A673 (cell line): Measurements from ENCODE around the gene UNC45B. TPM values are rescaled to one million over a fixed set of nuclear protein-coding genes. Genes with fewer than 3 reads are reported as not detected.

Source experiments
- BruUV-seq: library from RNA; stranded (reverse); fragments of 400-500 nt; replicated peaks from 2 replicates; lab custom pipeline; 2021; lab: Mats Ljungman, UMichigan
- CTCF ChIA-PET: fragments of 300-600 bp; sonication (Branson Sonifier 250); formaldehyde crosslinking; loops from one replicate; lab custom pipeline; 2022; ENCODE audit warnings: antibody characterized with exemption; lab: Charles Lee
- POLR2A ChIA-PET: fragments of 300-600 bp; sonication (Branson Sonifier 250); formaldehyde crosslinking; loops from one replicate; lab custom pipeline; 2022; ENCODE audit warnings: antibody characterized with exemption; ENCODE audit not compliant: low non-redundant PET; lab: Charles Lee
- DNase-seq: peaks from one replicate; pipeline ENCODE4 v3.0.0-alpha.2; 2015; ENCODE audit warnings: low spot score
- H3K27ac ChIP-seq: fragments of 200-600 bp; sonication (generic); 2 replicates; pipeline ENCODE4 v1.5.1; 2016; ENCODE audit warnings: mixed run types, low read depth, mild to moderate bottlenecking, mixed read lengths, antibody characterized with exemption, low read length; ENCODE audit not compliant: poor library complexity, severe bottlenecking
- H3K27me3 ChIP-seq: fragments of 200-600 bp; sonication (generic); replicated peaks from 2 replicates; pipeline ENCODE4 v1.6.1; 2017; ENCODE audit warnings: mixed run types, low read depth, mild to moderate bottlenecking, mixed read lengths, antibody characterized with exemption, low read length; ENCODE audit not compliant: insufficient read depth, poor library complexity
- H3K36me3 ChIP-seq: fragments of 200-600 bp; sonication (generic); 2 replicates; pipeline ENCODE4 v1.6.1; 2016; ENCODE audit warnings: mixed run types, mild to moderate bottlenecking, mixed read lengths, antibody characterized with exemption, low read length; ENCODE audit not compliant: insufficient read depth, poor library complexity, severe bottlenecking
- H3K4me1 ChIP-seq: fragments of 200-600 bp; sonication (generic); 2 replicates; pipeline ENCODE4 v1.6.1; 2017; ENCODE audit warnings: mixed run types, mild to moderate bottlenecking, mixed read lengths, antibody characterized with exemption, low read length; ENCODE audit not compliant: insufficient read depth, poor library complexity, severe bottlenecking
- H3K4me3 ChIP-seq: fragments of 200-600 bp; sonication (generic); 2 replicates; pipeline ENCODE4 v1.5.1; 2016; ENCODE audit warnings: low read depth, mixed run types, mild to moderate bottlenecking, mixed read lengths, low read length; ENCODE audit not compliant: poor library complexity, severe bottlenecking
- H3K9me3 ChIP-seq: fragments of 200-600 bp; sonication (generic); 2 replicates; pipeline ENCODE4 v1.6.1; 2016; ENCODE audit warnings: mixed run types, low read depth, mild to moderate bottlenecking, mixed read lengths, antibody characterized with exemption, low read length; ENCODE audit not compliant: poor library complexity, severe bottlenecking
- EZH2 ChIP-seq: fragments of 200-600 bp; sonication (generic); IDR thresholded peaks from 2 replicates; pipeline ENCODE4 v1.6.1; 2017; ENCODE audit warnings: borderline replicate concordance, low read depth, mild to moderate bottlenecking, mixed read lengths, antibody characterized with exemption, low read length; ENCODE audit not compliant: poor library complexity, severe bottlenecking
- intact Hi-C: fragments of 100-400 bp; cut with micrococcal nuclease; formaldehyde crosslinking; loops from one replicate; pipeline ENCODE4 v1.10.0; 2022; ENCODE audit not compliant: unreplicated experiment
- total RNA-seq: library from RNA; stranded (reverse); gene quantifications from 2 replicates; pipeline ENCODE4 v1.2.3, GENCODE V29; 2021
- TF ChIP-seq, protein P1 (sequence below): fragments of 300-800, 200-600 bp; sonication (generic); conservative IDR thresholded peaks from 2 replicates; pipeline ENCODE4 v1.5.1; 2017; ENCODE audit warnings: low read depth, mild to moderate bottlenecking, antibody characterized with exemption, low read length, moderate library complexity, mixed read lengths

The UNC45B gene
- total RNA-seq, 1 experiment from 2014 or later, result not detected

DNA sequence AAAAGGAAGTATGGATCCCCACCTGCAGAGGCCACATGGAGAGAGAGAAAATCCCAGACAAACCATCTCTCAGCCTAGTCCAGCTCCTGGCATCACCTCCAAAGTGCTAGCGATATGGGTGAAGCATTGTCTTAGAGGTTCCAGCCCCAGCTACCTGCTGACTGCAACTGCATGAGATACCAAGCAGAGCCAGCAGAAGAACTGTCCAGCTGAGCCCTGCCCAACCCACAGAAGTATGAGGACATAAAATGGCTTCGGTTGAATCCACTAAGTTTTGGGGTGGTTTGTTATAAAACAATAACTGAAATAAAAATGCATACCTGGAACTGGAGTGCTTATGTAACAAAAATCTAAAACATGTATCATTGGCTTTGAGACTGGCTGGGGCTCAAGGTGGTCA is 74.8 kb downstream of the UNC45B start:
- ChIA-PET CTCF (no interaction called here), POLR2A (no interaction called here)
- Histone ChIP-seq H3K27me3 (no peaks in the 10 kb centered on the region), H3K4me3 (no peak overlapping the region), H3K27ac (no peak overlapping the region), H3K4me1 (no peaks in the 10 kb centered on the region), H3K9me3 (no peaks in the 10 kb centered on the region), H3K36me3 (no peaks in the 10 kb centered on the region)
- DNase-seq, result no peak
- TF ChIP-seq, protein P1, sequence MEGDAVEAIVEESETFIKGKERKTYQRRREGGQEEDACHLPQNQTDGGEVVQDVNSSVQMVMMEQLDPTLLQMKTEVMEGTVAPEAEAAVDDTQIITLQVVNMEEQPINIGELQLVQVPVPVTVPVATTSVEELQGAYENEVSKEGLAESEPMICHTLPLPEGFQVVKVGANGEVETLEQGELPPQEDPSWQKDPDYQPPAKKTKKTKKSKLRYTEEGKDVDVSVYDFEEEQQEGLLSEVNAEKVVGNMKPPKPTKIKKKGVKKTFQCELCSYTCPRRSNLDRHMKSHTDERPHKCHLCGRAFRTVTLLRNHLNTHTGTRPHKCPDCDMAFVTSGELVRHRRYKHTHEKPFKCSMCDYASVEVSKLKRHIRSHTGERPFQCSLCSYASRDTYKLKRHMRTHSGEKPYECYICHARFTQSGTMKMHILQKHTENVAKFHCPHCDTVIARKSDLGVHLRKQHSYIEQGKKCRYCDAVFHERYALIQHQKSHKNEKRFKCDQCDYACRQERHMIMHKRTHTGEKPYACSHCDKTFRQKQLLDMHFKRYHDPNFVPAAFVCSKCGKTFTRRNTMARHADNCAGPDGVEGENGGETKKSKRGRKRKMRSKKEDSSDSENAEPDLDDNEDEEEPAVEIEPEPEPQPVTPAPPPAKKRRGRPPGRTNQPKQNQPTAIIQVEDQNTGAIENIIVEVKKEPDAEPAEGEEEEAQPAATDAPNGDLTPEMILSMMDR, result no peak
- no peak for TF ChIP-seq EZH2
- intact Hi-C loops, result no loop called here
- BruUV-seq, result no TSS peak

GRCh38 chr17:35224436-35224835 is 76.8 kb downstream of the UNC45B start:
- TF ChIP-seq EZH2, result no peak
- TF ChIP-seq, protein P1, result no peak
- Histone ChIP-seq H3K4me1 (no peaks in the 10 kb centered on the region), H3K9me3 (no peaks in the 10 kb centered on the region), H3K4me3 (no peak overlapping the region), H3K27me3 (no peaks in the 10 kb centered on the region), H3K36me3 (no peaks in the 10 kb centered on the region), H3K27ac (no peak overlapping the region)
- ChIA-PET POLR2A (no interaction called here), CTCF (interaction anchor here (0.6 kb wide), 1 partner anchor 83 kb away, joined by 4 read pairs; no protein-coding TSS in a partner anchor)
- no peak for DNase-seq
- intact Hi-C loops, result loop anchor here (2.0 kb wide), 1 partner anchor 20 kb away; no protein-coding TSS in a partner anchor
- BruUV-seq, result no TSS peak

GRCh38 chr17:35227546-35227945 is 79.9 kb downstream of the UNC45B start:
- Histone ChIP-seq H3K27me3 (no peaks in the 10 kb centered on the region), H3K4me3 (no peak overlapping the region), H3K27ac (no peak overlapping the region), H3K36me3 (no peaks in the 10 kb centered on the region), H3K9me3 (no peaks in the 10 kb centered on the region), H3K4me1 (no peaks in the 10 kb centered on the region)
- POLR2A ChIA-PET, result no interaction called here
- TF ChIP-seq EZH2, result no peak
- TF ChIP-seq, protein P1, result no peak
- BruUV-seq, result no TSS peak
- CTCF ChIA-PET, result interaction anchor here (0.6 kb wide), 1 partner anchor 340 kb away, joined by 3 read pairs; no protein-coding TSS in a partner anchor
- intact Hi-C loops, result no loop called here
- no peak for DNase-seq
